Measurements from ENCODE around the gene CALD1.
A peak's percentile ranks its signal among the peaks of the same experiment; 100 is the strongest.

The CALD1 gene

GRCh38 chr7:134942690-134943466 lies 163.4 kb downstream of the CALD1 start:
- TF ChIP-seq, protein P1, sequence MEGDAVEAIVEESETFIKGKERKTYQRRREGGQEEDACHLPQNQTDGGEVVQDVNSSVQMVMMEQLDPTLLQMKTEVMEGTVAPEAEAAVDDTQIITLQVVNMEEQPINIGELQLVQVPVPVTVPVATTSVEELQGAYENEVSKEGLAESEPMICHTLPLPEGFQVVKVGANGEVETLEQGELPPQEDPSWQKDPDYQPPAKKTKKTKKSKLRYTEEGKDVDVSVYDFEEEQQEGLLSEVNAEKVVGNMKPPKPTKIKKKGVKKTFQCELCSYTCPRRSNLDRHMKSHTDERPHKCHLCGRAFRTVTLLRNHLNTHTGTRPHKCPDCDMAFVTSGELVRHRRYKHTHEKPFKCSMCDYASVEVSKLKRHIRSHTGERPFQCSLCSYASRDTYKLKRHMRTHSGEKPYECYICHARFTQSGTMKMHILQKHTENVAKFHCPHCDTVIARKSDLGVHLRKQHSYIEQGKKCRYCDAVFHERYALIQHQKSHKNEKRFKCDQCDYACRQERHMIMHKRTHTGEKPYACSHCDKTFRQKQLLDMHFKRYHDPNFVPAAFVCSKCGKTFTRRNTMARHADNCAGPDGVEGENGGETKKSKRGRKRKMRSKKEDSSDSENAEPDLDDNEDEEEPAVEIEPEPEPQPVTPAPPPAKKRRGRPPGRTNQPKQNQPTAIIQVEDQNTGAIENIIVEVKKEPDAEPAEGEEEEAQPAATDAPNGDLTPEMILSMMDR (conservative IDR thresholded peaks at IDR 0.05; ENCODE audit: low read length) = no peak
- no peak for DNase-seq (ENCODE audit: low read depth)

GRCh38 chr7:134943785-134944400 lies 164.5 kb downstream of the CALD1 start:
- DNase-seq (ENCODE audit: low read depth) = no peak
- H3K4me3 ChIP-seq (ENCODE audit: low read length) = no peak overlapping the region
- TF ChIP-seq, protein P1 (conservative IDR thresholded peaks at IDR 0.05; ENCODE audit: low read length) = peak; percentile 21

More at GRCh38 chr7:134942690-134943466, 163.4 kb downstream of the CALD1 start:
- no peak overlapping the region for H3K4me3 ChIP-seq (ENCODE audit: low read length)

DNA sequence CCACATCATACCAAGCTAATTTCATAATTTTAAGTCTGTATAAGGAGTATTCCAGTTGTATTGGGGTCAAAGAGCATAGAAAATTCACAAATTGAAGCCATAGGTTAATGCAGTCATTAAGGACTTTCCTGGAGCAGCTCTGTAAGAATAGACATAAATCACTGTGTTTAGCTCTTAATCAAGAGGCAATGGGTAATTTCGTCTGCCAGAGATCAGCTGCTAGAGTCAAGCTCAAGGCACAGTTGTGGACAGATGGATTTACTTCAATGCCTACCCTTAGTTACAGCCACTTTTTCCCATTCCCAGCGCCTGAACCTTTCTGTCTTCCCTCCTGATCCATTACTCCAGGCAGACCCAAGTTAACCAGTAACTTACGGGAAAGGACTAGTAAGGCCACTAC lies 166.3 kb downstream of the CALD1 start:
- no peak overlapping the region for H3K4me3 ChIP-seq (ENCODE audit: low read length)
- DNase-seq (ENCODE audit: low read depth) = no peak
- TF ChIP-seq, protein P1 (conservative IDR thresholded peaks at IDR 0.05; ENCODE audit: low read length) = no peak

GRCh38 chr7:134946260-134946659 lies 166.8 kb downstream of the CALD1 start:
- peak; percentile 45 for DNase-seq (ENCODE audit: low read depth)

GRCh38 chr7:134947329-134947728 lies 167.9 kb downstream of the CALD1 start:
- no peak for DNase-seq (ENCODE audit: low read depth)
- TF ChIP-seq, protein P1 (conservative IDR thresholded peaks at IDR 0.05; ENCODE audit: low read length) = no peak
- H3K4me3 ChIP-seq (ENCODE audit: low read length) = no peak overlapping the region

More at GRCh38 chr7:134946260-134946659, 166.8 kb downstream of the CALD1 start:
- no peak overlapping the region for H3K4me3 ChIP-seq (ENCODE audit: low read length)
- TF ChIP-seq, protein P1 (conservative IDR thresholded peaks at IDR 0.05; ENCODE audit: low read length) = no peak

DNA sequence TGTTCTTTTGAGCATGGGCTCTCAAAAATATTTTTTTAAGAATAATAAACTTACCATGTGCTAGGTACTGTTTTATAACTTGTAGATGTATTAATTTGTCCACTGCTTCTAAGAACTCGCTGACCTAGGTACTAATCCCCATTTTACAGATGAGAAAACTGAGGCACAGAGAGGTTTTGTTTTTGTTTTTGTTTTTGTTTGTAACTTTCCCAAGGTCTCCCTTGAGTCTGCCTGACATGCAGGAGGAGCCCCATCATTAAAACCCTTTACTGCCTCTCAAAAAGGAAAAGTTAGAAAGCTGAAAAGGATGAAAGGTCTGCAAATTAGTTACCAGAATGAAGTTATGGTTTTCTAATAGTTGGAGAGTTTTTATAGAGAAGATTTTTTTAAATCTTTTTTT lies 168.4 kb downstream of the CALD1 start:
- DNase-seq (ENCODE audit: low read depth) = no peak
- H3K4me3 ChIP-seq (ENCODE audit: low read length) = no peak overlapping the region
- TF ChIP-seq, protein P1 (conservative IDR thresholded peaks at IDR 0.05; ENCODE audit: low read length) = no peak

GRCh38 chr7:134948246-134948645 lies 168.8 kb downstream of the CALD1 start:
- DNase-seq (ENCODE audit: low read depth) = no peak
- no peak overlapping the region for H3K4me3 ChIP-seq (ENCODE audit: low read length)
- TF ChIP-seq, protein P1 (conservative IDR thresholded peaks at IDR 0.05; ENCODE audit: low read length) = no peak
